Ovary (tissue), 9 donors: Measurements from ENCODE around the gene EHMT1. TPM values are rescaled to one million over a fixed set of nuclear protein-coding genes. Genes with fewer than 3 reads are reported as not detected.

Experiments
- DNase-seq, 5 donors: peaks; one replicate each; pipeline ENCODE4 v3.0.0-alpha.2; 2019 to 2020
- H3K27ac ChIP-seq, 2 donors: fragments of 200-600 bp; one replicate each; pipeline versions ENCODE4 v1.5.1 to v1.8.0; 2019 to 2022
- H3K27me3 ChIP-seq: fragments of 200-600 bp; one replicate; pipeline ENCODE4 v1.8.0; 2022
- H3K36me3 ChIP-seq: fragments of 200-600 bp; sonication (generic); one replicate; pipeline ENCODE4 v1.5.1; 2019
- H3K4me1 ChIP-seq: one replicate; pipeline ENCODE4 v1.8.1; 2013; ENCODE audit warnings: mild to moderate bottlenecking, moderate library complexity; ENCODE audit not compliant: insufficient read depth
- H3K4me3 ChIP-seq: fragments of 200-600 bp; sonication (generic); one replicate; pipeline ENCODE4 v1.5.1; 2017
- H3K9me3 ChIP-seq, 2 donors: fragments of 200-600 bp in 1 of 2; sonication (generic) in 1 of 2; one replicate each; pipeline versions ENCODE4 v1.5.1 to v1.8.1; 2013 to 2019; ENCODE audit warnings: mild to moderate bottlenecking in 1 of 2, moderate library complexity in 1 of 2
- EP300 ChIP-seq: sonication (generic); formaldehyde crosslinking; IDR thresholded peaks from one replicate; pipeline ENCODE4 v1.6.1; 2017; ENCODE audit warnings: antibody characterized with exemption
- POLR2A ChIP-seq: fragments of 450-650 bp; IDR thresholded peaks from one replicate; pipeline ENCODE4 v1.6.1; 2017; ENCODE audit warnings: antibody characterized with exemption, mild to moderate bottlenecking, moderate library complexity
- WGBS, 3 donors: extraction: QIAGEN DNeasy Blood & Tissue Kit in 1 of 3; methylation state at CpG; one replicate each; pipeline versions ENCODE4 v1.1.5 to v1.1.7; 2013 to 2017; 5-methylcytosine and 5-hydroxymethylcytosine counted together
- intact Hi-C, 4 donors: fragments of 100-400 bp; cut with DNase I; formaldehyde crosslinking; loops; one replicate each; pipeline versions ENCODE4 v1.11.0 to v1.15.1; 2022 to 2023
- polyA plus RNA-seq, 2 donors: library from polyadenylated mRNA; stranded (reverse); fragments of 200-250 nt in 1 of 2; fragments of 350-450 nt in 1 of 2; fragmentation: Illumina TruSeq in 1 of 2; extraction: RNeasy Lipid Tissue Mini Kit (QIAGEN cat#74804) in 1 of 2; gene quantifications; one replicate each; pipeline ENCODE4 v1.2.3, GENCODE V29; 2013 to 2014
- total RNA-seq, 7 donors: library from RNA; depleted of rRNA in 2 of 7; stranded (reverse); fragments of >200 nt in 2 of 7; fragmentation: NEBNext Ultra II Directional in 3 of 7; extraction: Animal tissue kit (Norgen Biotek cat#: 25700) in 3 of 7; gene quantifications; one replicate each; pipeline versions ENCODE4 v1.1.0 to v1.2.4, GENCODE V29; 2016 to 2023
- TF ChIP-seq, protein P1 (sequence below), 3 donors: fragments of 450-650 bp in 2 of 3; fragments of 200-600 bp in 1 of 3; IDR thresholded peaks; one replicate each; pipeline versions ENCODE4 v1.5.1 to v1.8.0; 2016 to 2022; ENCODE audit warnings: antibody characterized with exemption in 3 of 3, mild to moderate bottlenecking in 1 of 3
- donor health status: DM: no; HTN: no; CAD: no; lungs with moderate emphysema.
- donor health status: DM: no; HTN: no; CAD: no.
- donor health status: Bipolar disorder and iron deficiency.
- donor health status: DM: yes; HTN: yes; CAD: no.
- donor health status: DM: no; HTN: no; CAD: no.
- donor health status: DM: yes; HTN: yes; CAD: no.

Gene EHMT1
- total and polyA plus RNA-seq, 9 donors: 40.8 to 98.5 (median 77.9) TPM

DNA sequence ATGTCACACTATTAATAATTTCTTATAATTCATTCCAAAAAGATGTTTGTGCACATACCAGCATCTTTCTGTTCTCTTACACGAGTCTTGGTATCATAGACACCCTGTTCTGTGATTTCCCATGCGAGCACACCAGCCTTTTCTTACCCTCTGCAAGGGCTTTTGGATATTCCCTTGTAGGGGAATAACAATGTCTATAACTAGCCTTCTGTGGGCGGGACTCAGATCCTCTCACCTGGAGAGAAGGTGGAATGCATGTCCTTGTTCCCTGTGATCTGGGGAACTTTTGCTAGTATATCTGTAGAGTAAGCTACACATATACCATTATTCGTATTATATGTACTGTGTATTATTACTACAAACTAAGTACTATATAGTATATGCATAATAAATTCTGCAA is 44.8 kb downstream of the EHMT1 start:
- intact Hi-C loops: no loop called here
- Histone ChIP-seq H3K27ac (no peak overlapping the region), H3K36me3 (no peaks in the 10 kb centered on the region), H3K4me1 (peaks cover 24% of the 10 kb centered on the region), H3K4me3 (no peak overlapping the region), H3K9me3 (no peaks in the 10 kb centered on the region), H3K27me3 (no peaks in the 10 kb centered on the region)
- TF ChIP-seq EP300 (no peak), POLR2A (no peak)
- TF ChIP-seq, protein P1, sequence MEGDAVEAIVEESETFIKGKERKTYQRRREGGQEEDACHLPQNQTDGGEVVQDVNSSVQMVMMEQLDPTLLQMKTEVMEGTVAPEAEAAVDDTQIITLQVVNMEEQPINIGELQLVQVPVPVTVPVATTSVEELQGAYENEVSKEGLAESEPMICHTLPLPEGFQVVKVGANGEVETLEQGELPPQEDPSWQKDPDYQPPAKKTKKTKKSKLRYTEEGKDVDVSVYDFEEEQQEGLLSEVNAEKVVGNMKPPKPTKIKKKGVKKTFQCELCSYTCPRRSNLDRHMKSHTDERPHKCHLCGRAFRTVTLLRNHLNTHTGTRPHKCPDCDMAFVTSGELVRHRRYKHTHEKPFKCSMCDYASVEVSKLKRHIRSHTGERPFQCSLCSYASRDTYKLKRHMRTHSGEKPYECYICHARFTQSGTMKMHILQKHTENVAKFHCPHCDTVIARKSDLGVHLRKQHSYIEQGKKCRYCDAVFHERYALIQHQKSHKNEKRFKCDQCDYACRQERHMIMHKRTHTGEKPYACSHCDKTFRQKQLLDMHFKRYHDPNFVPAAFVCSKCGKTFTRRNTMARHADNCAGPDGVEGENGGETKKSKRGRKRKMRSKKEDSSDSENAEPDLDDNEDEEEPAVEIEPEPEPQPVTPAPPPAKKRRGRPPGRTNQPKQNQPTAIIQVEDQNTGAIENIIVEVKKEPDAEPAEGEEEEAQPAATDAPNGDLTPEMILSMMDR (IDR thresholded peaks at IDR 0.05): no peak
- no peak for DNase-seq
- WGBS, 3 donors: 84 to 88% (median 86%) methylated on average over 4 of the region's 4 CpGs

DNA sequence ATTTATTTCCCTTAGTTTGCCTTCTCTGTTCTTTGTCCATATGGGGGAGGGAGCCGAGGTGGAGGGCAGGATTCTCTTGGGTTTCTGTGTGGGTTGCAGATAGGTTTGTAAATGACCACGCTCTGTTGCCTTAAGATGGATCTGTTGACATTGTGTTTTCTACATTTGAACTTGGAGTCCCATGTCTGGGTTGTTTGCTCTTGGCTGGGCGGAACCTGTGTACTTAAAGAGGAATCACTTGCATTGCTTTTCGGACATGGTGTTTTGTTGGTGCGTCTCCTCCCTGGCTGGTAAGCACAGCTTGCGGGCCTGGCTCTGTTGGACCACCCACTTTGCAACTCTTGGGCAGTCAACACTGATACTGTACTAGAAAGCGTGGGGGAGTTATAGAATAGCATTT is 45.9 kb downstream of the EHMT1 start:
- peaks cover 29% of the 10 kb centered on the region for H3K4me1 ChIP-seq
- WGBS, 3 donors: 16 to 32% (median 26%) methylated on average over 7 of the region's 7 CpGs
- H3K27me3 ChIP-seq: no peaks in the 10 kb centered on the region
- intact Hi-C loops: no loop called here
- H3K36me3 ChIP-seq: no peaks in the 10 kb centered on the region
- H3K9me3 ChIP-seq: no peaks in the 10 kb centered on the region
- H3K27ac ChIP-seq: no peak overlapping the region
- TF ChIP-seq POLR2A (no peak), EP300 (no peak)
- TF ChIP-seq, protein P1 (IDR thresholded peaks at IDR 0.05): no peak
- DNase-seq: no peak
- H3K4me3 ChIP-seq: no peak overlapping the region

DNA sequence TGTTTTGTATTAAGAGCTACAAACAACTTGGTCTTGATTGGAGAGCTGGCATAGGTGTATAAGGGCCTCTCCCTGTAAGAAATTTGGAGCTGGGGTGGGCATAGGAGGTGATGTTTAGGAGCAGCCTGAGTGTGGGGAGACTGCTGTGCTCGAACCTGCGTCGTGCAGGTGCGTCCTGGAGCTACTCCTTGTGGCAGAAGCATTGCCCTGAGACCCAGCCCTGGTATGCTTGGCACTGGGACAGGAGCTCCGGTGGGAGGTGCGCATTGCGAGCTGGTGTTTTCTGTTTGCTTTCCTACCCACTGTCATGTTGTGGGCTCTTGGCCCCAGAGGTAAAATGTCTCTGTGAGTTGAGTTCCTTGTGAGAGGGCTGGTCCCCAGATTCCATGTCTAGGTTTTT is 46.4 kb downstream of the EHMT1 start:
- no peak for DNase-seq
- Histone ChIP-seq H3K36me3 (no peaks in the 10 kb centered on the region), H3K27me3 (no peaks in the 10 kb centered on the region), H3K27ac (peak overlapping the region; percentile 19 to 34), H3K4me3 (no peak overlapping the region), H3K4me1 (peaks cover 29% of the 10 kb centered on the region), H3K9me3 (no peaks in the 10 kb centered on the region)
- WGBS, 3 donors: 47 to 67% (median 66%) methylated on average over 7 of the region's 7 CpGs
- TF ChIP-seq, protein P1 (IDR thresholded peaks at IDR 0.05): no peak
- TF ChIP-seq EP300 (no peak), POLR2A (no peak)
- intact Hi-C loops: no loop called here

DNA sequence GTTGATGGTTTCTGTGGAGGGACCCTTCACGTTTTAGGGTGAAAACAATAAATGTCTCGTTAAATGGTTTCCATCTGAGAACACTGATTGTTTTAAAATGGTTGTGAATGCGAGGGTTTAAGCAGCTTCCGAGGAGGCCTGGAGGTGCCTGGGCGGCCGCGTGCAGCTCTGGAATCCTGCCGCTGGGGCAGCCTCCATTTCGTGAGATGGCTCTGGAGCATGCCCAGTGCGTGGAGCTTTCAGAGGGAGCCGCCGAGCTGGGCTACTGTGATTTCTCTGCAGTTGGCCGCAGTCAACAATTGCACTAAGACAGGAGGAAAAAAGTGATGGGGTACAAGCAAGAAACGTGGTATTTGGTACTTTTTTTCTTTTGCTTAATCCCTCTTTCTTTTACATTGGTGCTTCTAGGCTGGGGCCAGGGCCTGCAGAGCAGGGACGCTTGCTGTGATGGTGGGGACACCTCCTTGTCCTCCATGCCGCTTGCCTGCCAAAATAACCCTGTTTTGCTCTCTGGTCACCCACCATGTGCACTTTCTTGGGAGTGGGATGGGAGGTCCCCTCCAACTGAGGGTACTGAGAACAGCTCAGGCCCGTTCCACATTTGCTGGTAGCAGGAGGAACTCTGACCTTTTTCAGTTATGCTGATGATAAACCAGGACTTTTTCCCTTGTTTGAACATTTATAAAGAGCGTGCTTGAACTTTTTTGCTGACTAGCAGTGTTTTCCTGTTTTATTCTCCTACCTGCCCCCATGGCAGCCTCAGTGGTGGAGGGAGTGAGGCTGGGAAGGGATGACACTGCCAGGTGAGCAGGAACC is 47.1 kb downstream of the EHMT1 start:
- H3K27ac ChIP-seq: peak overlapping the region; percentile 19 to 34
- peaks cover 34% of the 10 kb centered on the region for H3K4me1 ChIP-seq
- intact Hi-C loops: no loop called here
- no peaks in the 10 kb centered on the region for H3K36me3 ChIP-seq
- peak; percentile 53 to 81 (median 61) for DNase-seq
- no peaks in the 10 kb centered on the region for H3K27me3 ChIP-seq
- no peak overlapping the region for H3K4me3 ChIP-seq
- TF ChIP-seq, protein P1 (IDR thresholded peaks at IDR 0.05): peak in 1 of 3 donors; percentile 7
- TF ChIP-seq EP300 (no peak), POLR2A (no peak)
- no peaks in the 10 kb centered on the region for H3K9me3 ChIP-seq
- 27 to 54% (median 51%) methylated on average over 18 of the region's 18 CpGs for WGBS, 3 donors
